Activated CD8-positive, alpha-beta T cell treated with anti-CD3 and anti-CD28 coated beads for 36 hours (primary cell): Measurements from ENCODE around the gene HOXB2. TPM values are rescaled to one million over a fixed set of nuclear protein-coding genes. Genes with fewer than 3 reads are reported as not detected.
A peak's percentile ranks its signal among the peaks of the same experiment; 100 is the strongest.

ENCODE experiments used
- ATAC-seq: fragments of 200-7000 bp; cut with Tn5 transposase; one replicate; pipeline ENCODE4 v1.10.0; 2021; ENCODE audit warnings: mild to moderate bottlenecking, moderate library complexity
- CTCF ChIA-PET: fragments of 350-600 bp; sonication (Branson Sonifier 250); formaldehyde crosslinking; loops from one replicate; lab custom pipeline; 2021; ENCODE audit warnings: antibody characterized with exemption; lab: Charles Lee
- POLR2A ChIA-PET: fragments of 350-600 bp; sonication (Branson Sonifier 250); formaldehyde crosslinking; loops from one replicate; lab custom pipeline; 2021; ENCODE audit warnings: antibody characterized with exemption; lab: Charles Lee
- DNase-seq: peaks from one replicate; pipeline ENCODE4 v3.0.0-alpha.2; 2020
- H3K27ac Mint-ChIP-seq: one replicate; pipeline ENCODE4 v1.8.0; 2021; ENCODE audit warnings: mild to moderate bottlenecking, mixed read lengths
- H3K27me3 Mint-ChIP-seq: one replicate; pipeline ENCODE4 v1.8.0; 2021; ENCODE audit warnings: mixed read lengths
- H3K36me3 Mint-ChIP-seq: one replicate; pipeline ENCODE4 v1.8.0; 2021; ENCODE audit warnings: low read depth, mixed read lengths
- H3K4me1 Mint-ChIP-seq: one replicate; pipeline ENCODE4 v1.8.0; 2021; ENCODE audit warnings: low read depth, mixed read lengths
- H3K4me3 Mint-ChIP-seq: one replicate; pipeline ENCODE4 v1.8.0; 2021; ENCODE audit warnings: mild to moderate bottlenecking, moderate library complexity, mixed read lengths
- H3K9me3 Mint-ChIP-seq: one replicate; pipeline ENCODE4 v1.8.0; 2021; ENCODE audit warnings: mixed read lengths
- intact Hi-C: fragments of 100-400 bp; cut with micrococcal nuclease; formaldehyde crosslinking; loops from one replicate; pipeline ENCODE4 v1.10.0; 2022
- total RNA-seq, 2 experiments: library from RNA; stranded (reverse); gene quantifications; one replicate each; pipeline ENCODE4 v1.2.3, GENCODE V29; 2021
- TF ChIP-seq, protein P1 (sequence below): fragments of 200-600 bp; IDR thresholded peaks from one replicate; pipeline ENCODE4 v1.8.0; 2022; ENCODE audit warnings: antibody characterized with exemption, mild to moderate bottlenecking

Gene HOXB2
- total RNA-seq, 2 experiments from 2014 or later = 12.6 to 13.0 TPM

DNA sequence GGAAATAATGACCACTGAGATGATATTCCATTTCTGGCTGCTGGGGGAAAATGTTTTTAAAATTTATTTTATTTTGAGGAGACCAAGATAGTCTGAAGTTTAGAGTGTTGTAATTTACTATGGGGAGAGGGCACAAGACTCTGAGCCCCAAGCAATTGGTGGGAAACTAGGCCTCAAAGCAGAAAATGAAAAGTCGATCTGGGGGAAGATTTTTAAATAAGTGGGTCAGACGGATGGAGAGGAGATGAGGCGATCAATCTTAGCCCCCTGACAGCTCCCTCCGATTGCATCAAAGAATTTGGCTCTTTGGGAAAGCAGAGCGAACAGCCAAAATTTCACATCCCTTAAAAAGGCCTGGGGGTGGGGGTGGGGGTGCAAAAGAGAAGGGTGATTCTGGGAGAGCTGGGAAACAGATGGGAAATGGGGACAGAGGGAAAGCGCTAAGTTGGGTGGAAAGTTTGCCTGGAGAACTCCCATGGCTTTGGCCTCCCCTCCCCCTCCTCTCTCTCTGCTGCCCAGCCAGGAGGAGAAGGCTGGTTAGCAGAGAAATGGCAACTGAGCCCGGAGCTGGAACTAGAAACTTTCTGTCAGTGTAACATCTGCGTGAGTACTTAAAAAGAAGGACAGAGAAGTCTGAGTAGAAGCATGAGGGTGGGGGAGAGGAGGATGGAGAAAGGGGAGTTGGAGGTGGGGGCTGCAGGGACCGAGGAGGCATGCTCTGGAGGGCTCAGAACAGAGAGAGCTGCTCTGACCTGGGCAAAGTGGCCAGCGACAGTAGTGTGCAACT, 1.4 kb upstream of the HOXB2 start:
- Mint-ChIP-seq H3K27me3 (peaks cover 1% of the 10 kb centered on the region), H3K9me3 (no peaks in the 10 kb centered on the region), H3K27ac (peak overlapping the region; percentile 62), H3K36me3 (peaks cover 9% of the 10 kb centered on the region), H3K4me3 (peak overlapping the region; percentile 43), H3K4me1 (peaks cover 29% of the 10 kb centered on the region)
- POLR2A ChIA-PET = interaction anchor here (0.7 to 1.4 kb wide), 4 partner anchors 9 to 130 kb away, joined by 3 to 4 read pairs (median 3); no protein-coding TSS in a partner anchor
- ATAC-seq (no peak), DNase-seq (no peak)
- CTCF ChIA-PET = interaction anchor here (0.6 to 1.8 kb wide), 9 partner anchors 8 to 211 kb away, joined by 3 to 6 read pairs (median 5); no protein-coding TSS in a partner anchor
- TF ChIP-seq, protein P1, sequence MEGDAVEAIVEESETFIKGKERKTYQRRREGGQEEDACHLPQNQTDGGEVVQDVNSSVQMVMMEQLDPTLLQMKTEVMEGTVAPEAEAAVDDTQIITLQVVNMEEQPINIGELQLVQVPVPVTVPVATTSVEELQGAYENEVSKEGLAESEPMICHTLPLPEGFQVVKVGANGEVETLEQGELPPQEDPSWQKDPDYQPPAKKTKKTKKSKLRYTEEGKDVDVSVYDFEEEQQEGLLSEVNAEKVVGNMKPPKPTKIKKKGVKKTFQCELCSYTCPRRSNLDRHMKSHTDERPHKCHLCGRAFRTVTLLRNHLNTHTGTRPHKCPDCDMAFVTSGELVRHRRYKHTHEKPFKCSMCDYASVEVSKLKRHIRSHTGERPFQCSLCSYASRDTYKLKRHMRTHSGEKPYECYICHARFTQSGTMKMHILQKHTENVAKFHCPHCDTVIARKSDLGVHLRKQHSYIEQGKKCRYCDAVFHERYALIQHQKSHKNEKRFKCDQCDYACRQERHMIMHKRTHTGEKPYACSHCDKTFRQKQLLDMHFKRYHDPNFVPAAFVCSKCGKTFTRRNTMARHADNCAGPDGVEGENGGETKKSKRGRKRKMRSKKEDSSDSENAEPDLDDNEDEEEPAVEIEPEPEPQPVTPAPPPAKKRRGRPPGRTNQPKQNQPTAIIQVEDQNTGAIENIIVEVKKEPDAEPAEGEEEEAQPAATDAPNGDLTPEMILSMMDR = no peak
- intact Hi-C loops = no loop called here

DNA sequence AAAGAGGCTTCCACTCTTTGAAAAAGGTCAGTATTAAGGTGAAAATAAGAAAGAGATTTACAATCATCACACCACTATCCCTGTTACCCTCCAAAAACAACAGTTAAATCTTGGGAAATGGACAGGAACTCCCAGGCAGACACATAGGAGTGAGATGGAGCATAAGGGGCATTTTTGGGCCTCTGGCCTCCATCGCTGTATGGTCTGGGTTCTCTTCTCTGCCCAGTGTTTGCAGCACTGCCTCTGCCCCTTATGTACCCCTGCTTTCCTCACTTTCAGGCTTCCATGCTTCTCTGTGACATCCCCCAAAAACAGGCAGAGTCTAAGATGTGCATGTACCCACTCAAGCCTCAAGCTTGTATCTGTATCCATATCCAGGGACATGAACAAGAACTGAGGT, 630 bp upstream of the HOXB2 start:
- Mint-ChIP-seq H3K27me3 (peaks cover 1% of the 10 kb centered on the region), H3K27ac (peak overlapping the region; percentile 97), H3K9me3 (no peaks in the 10 kb centered on the region), H3K4me1 (peaks cover 29% of the 10 kb centered on the region), H3K36me3 (peaks cover 9% of the 10 kb centered on the region), H3K4me3 (peak overlapping the region; percentile 85)
- intact Hi-C loops = no loop called here
- DNase-seq = no peak
- ChIA-PET CTCF (interaction anchor here (1.2 kb wide), 1 partner anchor 52 kb away, joined by 5 read pairs; no protein-coding TSS in a partner anchor), POLR2A (interaction anchor here (0.6 kb wide), 1 partner anchor 92 kb away, joined by 3 read pairs; no protein-coding TSS in a partner anchor)
- TF ChIP-seq, protein P1 = no peak
- no peak for ATAC-seq

DNA sequence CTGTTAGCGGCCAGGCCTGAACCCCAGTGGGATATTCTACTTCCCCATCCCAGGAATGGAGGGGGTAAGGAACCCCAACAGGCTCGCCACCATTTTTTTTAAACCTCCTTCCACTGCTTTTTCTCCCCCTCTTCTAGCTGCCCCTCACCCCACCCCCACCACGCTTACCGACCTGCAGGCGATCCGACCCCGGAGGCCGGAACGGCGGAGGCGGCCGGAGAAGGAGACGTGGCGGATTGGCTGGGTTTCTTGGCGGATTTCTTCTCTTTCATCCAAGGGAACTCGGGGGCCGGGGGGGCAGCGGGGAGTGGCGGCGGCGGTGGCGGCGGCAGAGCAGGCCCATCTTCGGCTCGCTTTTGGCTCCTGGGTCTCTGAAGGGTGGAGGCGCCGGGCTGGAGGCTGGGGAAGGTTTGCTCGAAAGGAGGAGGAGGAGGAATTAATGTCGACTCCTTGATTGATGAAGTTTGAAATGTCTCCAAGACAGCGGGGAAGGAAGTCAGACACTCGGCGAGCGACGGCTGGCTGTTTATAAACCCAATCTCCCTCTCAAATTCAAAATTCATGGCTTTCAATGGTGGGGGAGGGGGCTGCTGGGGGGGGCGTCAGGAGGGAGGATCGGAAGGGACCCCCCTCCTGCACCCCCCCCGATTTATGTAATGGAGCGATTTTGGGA, 424 bp downstream of the HOXB2 start:
- intact Hi-C loops = loop anchor here (5.0 kb wide), 1 partner anchor 42 kb away; no protein-coding TSS in a partner anchor
- peak overlapping the region; percentile 97 for H3K27ac Mint-ChIP-seq
- DNase-seq = peak; percentile 69
- POLR2A ChIA-PET = interaction anchor here (1.0 to 1.9 kb wide), 2 partner anchors 20 to 130 kb away, joined by 3 to 6 read pairs; no protein-coding TSS in a partner anchor
- peaks cover 9% of the 10 kb centered on the region for H3K36me3 Mint-ChIP-seq
- H3K27me3 Mint-ChIP-seq = peaks cover 1% of the 10 kb centered on the region
- no peaks in the 10 kb centered on the region for H3K9me3 Mint-ChIP-seq
- CTCF ChIA-PET = interaction anchor here (1.0 to 1.2 kb wide), 2 partner anchors 49 to 53 kb away, joined by 3 to 6 read pairs; partner anchors contain the start of gene HOXB5
- TF ChIP-seq, protein P1 = no peak
- peaks cover 37% of the 10 kb centered on the region for H3K4me1 Mint-ChIP-seq
- peak overlapping the region; percentile 85 for H3K4me3 Mint-ChIP-seq
- peak; percentile 2 for ATAC-seq

DNA sequence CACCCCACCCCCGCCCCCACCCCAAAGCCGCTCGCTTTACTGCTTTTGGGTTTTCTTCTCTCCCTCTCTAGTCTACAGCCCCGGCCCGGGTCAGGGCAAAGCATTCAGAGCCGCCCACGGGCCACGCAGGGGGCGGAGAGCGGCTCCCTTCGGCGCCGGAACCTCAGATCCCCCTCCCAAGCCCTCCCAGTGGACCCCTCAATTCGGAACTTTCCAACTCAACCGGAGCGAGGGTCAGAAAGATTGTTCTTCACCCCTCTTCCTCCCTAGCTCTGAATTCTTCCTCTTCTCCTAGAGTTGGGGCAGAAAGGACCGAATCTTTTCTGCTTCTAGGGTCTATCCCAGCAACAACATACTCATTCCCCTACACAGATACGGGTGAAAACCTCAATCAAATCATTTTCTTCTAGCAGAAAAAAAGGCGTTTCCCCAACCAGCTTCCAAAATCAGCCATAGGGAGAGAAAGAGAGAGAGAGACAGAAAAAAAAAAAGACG, 1.0 kb downstream of the HOXB2 start:
- POLR2A ChIA-PET = interaction anchor here (0.6 to 1.9 kb wide), 3 partner anchors 9 to 129 kb away, joined by 3 to 6 read pairs (median 3); no protein-coding TSS in a partner anchor
- intact Hi-C loops = loop anchor here (5.0 kb wide), 1 partner anchor 42 kb away; no protein-coding TSS in a partner anchor
- H3K27me3 Mint-ChIP-seq = peaks cover 1% of the 10 kb centered on the region
- peak; percentile 46 for ATAC-seq
- CTCF ChIA-PET = interaction anchor here (1.0 to 1.2 kb wide), 2 partner anchors 49 to 52 kb away, joined by 3 to 6 read pairs; partner anchors contain the start of gene HOXB5
- peak overlapping the region; percentile 97 for H3K27ac Mint-ChIP-seq
- H3K4me3 Mint-ChIP-seq = peak overlapping the region; percentile 85
- peak; percentile 68 for DNase-seq
- peaks cover 37% of the 10 kb centered on the region for H3K4me1 Mint-ChIP-seq
- TF ChIP-seq, protein P1 = no peak
- peaks cover 9% of the 10 kb centered on the region for H3K36me3 Mint-ChIP-seq
- H3K9me3 Mint-ChIP-seq = no peaks in the 10 kb centered on the region
